Stimulated activated CD4-positive, alpha-beta T cell treated with anti-CD3 and anti-CD28 coated beads, Interleukin-1b, Interleukin-23, amount 100 ng/mL, for 4 hours (primary cell): ENCODE results near the gene COA6.
A peak's percentile ranks its signal among the peaks of the same experiment; 100 is the strongest.

ENCODE experiments used
- DNase-seq, 2 donors: peaks; one replicate each; pipeline ENCODE4 v3.0.0-alpha.2; 2020; ENCODE audit warnings: low read depth in 2 of 2

Gene COA6, protein sequence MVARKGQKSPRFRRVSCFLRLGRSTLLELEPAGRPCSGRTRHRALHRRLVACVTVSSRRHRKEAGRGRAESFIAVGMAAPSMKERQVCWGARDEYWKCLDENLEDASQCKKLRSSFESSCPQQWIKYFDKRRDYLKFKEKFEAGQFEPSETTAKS

DNA sequence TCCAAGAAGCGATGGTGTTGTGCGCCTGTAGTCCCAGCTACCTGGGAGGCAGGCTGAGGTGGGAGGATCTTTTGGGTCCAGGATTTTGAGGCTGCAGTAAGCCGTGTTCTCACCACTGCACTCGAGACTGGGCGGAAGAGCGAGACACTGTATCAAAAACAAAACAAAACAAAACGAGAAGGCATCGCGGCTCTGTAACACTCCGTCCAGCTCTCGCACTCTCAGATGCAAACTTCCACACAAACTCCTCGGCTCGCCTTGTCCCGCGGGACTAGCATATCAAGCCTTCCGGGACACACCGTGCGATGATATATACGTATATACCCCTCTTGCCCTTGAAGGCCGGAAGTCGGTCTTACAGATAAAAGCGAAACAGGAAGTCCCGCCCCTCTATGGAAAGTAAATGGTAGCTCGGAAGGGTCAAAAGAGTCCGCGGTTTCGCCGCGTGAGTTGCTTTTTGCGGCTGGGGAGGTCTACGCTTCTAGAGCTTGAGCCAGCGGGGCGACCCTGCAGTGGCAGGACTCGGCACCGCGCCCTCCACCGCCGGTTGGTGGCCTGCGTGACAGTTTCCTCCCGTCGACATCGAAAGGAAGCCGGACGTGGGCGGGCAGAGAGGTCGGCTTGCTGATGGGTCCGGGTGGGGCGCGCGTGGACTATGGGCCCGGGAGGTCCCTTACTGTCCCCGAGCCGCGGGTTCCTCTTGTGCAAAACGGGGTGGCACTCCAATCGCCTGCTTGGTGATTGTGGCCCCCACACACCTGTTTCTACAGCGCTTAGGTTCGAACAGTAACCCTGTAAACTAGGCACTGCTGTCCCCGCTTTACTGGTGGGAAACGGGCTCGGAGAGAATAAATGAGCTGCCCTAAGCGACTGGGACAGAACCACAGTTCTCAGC is at the start of gene COA6:
Gene COA6, plus strand, starts transcription at position 393 of the 895 bp plus-strand sequence. Its CDS starts 11 bp downstream, at position 404.
- DNase-seq, result peak; percentile 83 to 87

DNA sequence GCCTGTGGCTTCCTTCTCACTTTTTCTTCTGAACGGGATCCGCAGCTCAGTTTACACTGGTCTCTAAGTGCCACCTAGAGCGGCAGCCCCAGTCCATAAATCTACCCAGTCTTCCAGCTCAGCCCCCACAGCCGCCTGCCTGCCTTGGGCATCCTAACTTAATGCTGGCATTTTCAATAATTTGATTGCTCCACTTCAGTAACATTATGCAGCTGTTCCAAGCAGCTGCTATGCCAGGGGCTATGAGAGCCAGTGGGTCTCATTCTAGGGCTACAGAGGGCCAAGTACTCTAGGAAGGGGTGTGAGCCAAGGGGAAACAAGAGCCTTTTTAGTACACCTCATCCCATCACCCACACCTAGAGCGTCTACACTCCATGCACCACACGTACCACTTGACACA is 48.4 kb upstream of the COA6 start:
- DNase-seq, result no peak

DNA sequence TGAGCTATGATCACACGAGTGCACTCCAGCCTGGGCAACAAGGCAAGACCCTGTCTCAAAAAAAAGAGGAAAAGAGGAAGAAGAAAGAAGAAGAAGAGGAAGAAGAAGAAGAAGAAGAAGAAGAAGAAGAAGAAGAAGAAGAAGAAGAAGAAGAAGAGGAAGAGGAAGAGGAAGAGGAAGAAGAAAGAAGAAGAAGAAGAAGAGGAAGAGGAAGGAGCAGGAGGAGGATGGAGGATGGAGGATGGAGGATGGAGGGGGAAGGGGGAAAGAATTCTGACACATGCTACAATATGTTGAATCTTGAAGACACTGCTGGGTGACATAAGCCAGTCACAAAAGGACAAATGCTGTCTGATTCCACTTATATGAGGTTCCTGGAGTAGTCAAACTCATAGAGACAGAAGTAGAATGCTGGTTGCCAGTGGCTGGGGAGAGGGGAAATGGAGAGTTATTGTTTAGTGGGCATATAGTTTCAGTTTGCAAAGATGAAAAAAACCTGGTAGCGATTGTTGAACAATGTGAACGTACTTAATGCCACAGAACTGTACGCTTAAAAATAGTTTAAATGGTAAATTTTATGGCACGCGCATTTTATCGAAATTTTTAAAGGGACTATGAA is 47.3 kb upstream of the COA6 start:
- DNase-seq, result no peak

GRCh38 chr1:234326497-234327366 is 46.5 kb upstream of the COA6 start:
- DNase-seq, result peak; percentile 44 to 60

DNA sequence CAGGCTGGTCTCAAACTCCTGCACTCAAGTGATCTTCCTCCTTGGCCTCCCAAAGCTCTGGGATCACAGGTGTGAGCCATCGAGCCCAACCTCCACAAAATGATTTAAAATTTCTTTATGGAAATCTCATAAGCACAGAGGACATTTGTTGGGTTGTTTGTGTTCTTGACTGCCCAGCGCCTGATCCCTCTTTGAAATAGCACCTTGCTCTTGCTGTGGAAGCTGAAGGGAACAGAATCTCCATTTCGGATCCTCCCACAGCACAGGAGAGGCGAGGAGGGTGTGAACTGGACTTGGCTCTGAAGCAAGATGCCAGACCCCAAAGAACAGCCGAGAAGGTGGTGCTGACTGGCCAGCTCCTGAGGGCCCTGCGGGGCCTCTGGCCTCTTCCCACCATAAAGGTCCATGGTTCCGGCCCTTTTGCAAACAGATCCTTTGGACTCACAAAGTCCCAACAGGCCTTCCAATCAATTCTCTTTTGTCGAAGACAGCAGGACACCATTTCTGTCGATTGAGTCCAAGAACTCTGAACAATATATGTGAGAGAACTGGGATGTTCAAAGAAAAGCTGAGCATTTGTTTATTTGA is 45.6 kb upstream of the COA6 start:
- DNase-seq, result no peak

DNA sequence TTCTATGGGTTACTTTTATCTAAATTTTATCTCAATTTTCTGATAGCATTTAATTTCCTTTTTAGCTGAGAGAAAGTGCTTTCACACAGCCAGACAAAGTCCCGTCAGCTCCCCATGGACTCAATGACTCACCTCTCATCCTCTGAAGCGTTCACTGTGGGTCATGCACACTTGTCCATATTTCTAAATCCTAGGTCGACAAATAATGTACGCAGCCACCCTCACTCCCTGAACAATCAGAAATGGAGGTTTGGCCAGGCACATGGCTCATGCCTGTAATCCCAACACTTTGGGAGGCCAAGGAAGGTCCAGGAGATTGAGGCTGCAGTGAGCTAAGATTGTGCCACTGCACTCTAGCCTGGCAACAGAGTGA is 42.4 kb upstream of the COA6 start:
- no peak for DNase-seq

DNA sequence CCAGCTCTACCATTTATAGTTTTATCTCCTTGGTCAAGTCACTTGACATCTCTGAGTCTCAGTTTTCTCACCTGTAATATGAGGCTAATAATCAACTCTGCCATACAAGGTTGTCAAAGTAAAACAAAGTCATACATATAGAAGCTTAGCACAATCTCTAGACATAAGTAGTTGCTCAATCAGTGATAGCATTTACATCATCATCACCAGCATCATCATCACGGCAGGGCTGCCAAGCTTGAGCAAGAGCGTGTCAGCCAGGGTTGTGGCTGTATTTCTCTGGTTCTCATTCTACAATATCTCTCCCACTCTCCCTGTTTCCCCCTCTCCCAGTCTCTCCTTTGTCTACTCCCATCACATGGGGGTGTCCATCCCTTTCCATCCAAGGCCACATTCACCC is 41.7 kb upstream of the COA6 start:
- no peak for DNase-seq

DNA sequence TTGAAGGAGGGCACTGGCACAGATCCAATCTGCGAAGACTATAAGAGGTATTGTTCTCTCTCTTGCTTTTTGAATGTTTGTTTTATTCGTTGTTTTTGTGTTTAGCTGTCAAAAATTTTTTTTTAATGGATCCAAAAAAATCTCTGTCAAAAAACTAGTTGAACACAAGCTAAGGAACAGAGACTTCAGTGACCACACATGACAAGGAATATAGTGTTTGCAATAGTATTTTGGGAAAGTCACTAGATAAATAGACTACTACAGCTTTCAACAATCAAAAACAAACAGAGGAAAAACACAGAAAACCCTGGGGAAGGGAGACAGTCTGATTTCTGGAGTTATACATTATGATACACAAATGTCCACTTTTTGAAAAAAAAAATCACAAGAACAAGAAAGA is 36.9 kb upstream of the COA6 start:
- no peak for DNase-seq

DNA sequence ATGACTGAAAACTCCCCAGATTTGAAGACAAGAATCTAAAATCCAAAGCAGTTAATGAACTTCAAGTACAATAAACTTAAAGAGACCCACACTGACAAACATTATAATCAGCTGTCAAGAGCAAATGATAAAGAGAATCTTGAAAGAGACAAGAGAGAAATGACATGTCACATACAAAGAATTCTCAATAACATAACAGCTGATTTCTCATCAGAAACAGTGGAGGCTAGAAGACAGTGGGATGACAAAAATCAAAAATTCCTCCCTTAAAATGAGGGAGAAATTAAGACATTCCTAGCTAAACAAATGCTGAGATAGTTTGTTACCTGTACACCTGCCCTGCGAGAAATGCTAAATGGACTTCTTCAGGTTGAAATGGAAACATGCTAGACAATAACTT is 36.0 kb upstream of the COA6 start:
- no peak for DNase-seq

- DNase-seq, result no peak
These were observed 32.7 kb upstream of the COA6 start for GRCh38 chr1:234340528-234340927.

GRCh38 chr1:234342774-234343173 is 30.5 kb upstream of the COA6 start:
- DNase-seq, result no peak

DNA sequence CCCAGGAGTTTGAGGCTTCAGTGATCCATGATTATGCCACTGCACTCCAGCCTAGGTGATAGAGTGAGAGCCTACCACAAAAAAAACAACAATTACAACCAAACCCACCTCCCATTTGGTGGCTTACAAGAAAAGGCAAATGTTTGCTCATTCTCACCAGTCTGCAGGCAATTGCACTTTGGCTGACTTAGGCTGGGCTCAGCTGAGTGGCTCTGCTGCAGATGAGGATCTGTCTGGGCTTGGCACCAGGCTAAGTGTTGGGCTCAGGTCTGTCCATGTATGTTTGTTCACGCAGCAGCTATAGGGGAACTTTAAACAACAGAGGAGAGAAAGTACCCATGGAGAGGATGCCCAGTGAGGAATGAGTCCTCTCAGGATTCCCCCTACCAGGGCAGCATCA is 28.0 kb upstream of the COA6 start:
- DNase-seq, result no peak

- DNase-seq, result no peak
These were observed 24.3 kb upstream of the COA6 start for GRCh38 chr1:234348964-234349363.

DNA sequence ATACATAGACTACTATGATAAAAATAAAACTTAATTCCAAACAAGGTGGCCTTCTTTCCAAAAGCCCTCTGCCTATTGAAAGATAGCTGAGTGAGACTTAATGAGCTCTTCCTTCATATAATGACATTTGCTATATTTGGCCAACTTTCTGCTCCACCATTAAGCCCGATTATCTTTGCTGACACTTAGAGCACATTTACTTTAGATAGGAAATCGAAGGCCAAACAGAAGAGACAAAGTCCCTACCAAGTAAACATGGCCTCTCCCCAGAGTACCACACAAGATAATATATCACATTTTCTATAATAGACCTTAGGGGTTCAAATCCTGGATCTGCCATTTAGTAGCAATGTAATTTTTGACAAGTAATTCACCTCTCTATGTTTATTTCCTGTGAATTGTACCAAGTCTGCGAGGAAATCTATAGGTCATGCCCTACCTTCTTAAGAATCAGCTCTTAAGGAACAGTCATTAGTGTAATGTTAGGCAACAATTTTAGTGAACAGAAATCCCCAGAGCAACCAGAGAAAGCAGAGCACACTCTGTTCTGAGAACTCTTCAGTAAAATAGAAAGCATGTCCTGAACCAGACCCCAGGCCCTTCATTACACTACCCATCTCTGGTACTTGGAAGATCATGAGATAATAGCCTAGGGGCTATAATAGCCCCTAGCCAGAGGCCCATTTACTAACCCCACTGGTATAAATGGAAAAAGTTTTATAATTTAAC is 17.3 kb upstream of the COA6 start:
- no peak for DNase-seq

DNA sequence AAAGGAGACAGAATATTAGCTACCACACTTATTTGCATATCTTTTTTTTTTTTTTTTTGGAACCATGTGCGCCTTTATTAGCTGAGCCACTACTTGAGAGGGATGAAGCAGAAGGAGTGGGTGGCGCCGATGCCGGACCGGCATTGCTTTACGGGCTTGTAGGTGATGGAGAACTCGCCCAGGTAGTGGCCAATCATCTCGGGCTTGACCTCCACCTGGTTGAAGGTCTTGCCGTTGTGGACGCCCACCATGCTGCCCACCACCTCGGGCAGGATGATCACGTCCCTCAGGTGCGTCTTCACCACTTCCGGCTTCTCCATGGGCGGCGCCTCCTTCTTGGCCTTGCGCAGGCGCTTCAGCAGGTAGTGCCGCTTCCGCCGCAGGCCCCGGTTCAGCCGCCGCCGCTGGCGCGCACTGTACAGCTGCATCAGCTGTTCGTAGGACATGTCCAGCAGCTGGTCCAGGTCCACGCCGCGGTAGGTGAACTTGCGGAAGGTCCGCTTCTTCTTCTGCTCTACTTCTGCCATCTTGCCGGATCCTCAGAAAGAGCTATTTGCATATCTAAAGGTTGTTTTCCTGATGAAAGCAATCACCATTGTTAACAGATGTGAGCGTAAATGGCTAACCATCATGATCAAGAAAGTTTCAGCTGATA is 16.5 kb upstream of the COA6 start:
- DNase-seq, result peak; percentile 25 to 29

- DNase-seq, result no peak
These were observed 15.4 kb upstream of the COA6 start for GRCh38 chr1:234357831-234358230.

- DNase-seq, result no peak
These were observed 12.1 kb upstream of the COA6 start for GRCh38 chr1:234361102-234361603.

- no peak for DNase-seq
These were observed 10.7 kb upstream of the COA6 start for GRCh38 chr1:234362558-234362957.

DNA sequence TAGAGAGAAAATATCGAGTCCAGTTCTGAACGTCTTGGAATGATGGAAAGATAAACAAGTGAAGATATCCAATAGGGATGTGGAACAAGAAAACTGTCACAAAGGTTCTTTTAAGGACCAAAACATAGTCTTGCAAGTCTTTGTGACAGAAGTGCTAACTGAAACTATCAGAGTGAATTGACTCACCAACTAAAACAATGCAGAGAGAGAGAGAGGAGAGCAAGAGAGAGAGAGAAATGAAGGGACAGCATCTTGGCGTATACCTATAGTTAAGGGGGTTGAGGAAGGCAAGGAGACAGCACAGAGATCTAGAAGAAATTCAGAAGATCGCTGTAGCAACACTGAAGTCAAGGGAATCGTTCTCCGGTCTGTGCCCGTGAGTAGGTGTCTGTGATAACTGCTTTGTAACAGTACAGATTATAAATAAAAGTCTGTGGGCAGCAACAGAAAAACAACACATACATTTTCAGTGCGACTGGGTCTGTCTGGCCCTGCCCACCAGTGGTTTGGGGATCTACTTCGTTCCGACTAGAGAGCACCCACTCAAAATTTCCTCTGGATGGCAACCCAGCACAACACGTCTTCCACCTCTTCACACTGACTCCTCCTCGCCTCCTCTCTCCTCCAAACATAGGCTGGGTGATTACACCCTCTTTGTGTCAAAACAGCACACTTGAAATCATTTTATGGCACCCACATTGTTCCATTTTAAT is 4.8 kb upstream of the COA6 start:
- peak in 1 of 2 donors; percentile 18 for DNase-seq

- no peak for DNase-seq
These were observed 4.2 kb upstream of the COA6 start for GRCh38 chr1:234369033-234369430.
